WI38 (cell line): Measurements from ENCODE around the gene ANKRD24.

Experiments
- H3K4me3 ChIP-seq: 2 replicates; pipeline ENCODE4 v1.5.1; 2011; ENCODE audit warnings: low read depth, mild to moderate bottlenecking, control low read depth, low read length
- CTCF ChIP-seq: IDR thresholded peaks from 2 replicates; pipeline ENCODE4 v1.5.1; 2012; ENCODE audit warnings: low read depth, mild to moderate bottlenecking, control low read depth, low read length

The ANKRD24 gene

GRCh38 chr19:4206818-4207484 is 24.5 kb downstream of the ANKRD24 start:
- TF ChIP-seq CTCF = no peak
- no peak overlapping the region for H3K4me3 ChIP-seq

GRCh38 chr19:4208385-4209094 is 26.1 kb downstream of the ANKRD24 start:
- H3K4me3 ChIP-seq = no peak overlapping the region
- peak; percentile 48 for TF ChIP-seq CTCF

GRCh38 chr19:4210166-4210731 is 27.8 kb downstream of the ANKRD24 start:
- no peak for TF ChIP-seq CTCF
- H3K4me3 ChIP-seq = no peak overlapping the region

GRCh38 chr19:4213116-4213515 is 30.6 kb downstream of the ANKRD24 start:
- TF ChIP-seq CTCF = no peak
- H3K4me3 ChIP-seq = no peak overlapping the region

GRCh38 chr19:4215807-4216206 is 33.3 kb downstream of the ANKRD24 start:
- no peak overlapping the region for H3K4me3 ChIP-seq
- no peak for TF ChIP-seq CTCF

- no peak for TF ChIP-seq CTCF
- no peak overlapping the region for H3K4me3 ChIP-seq
These were observed 34.4 kb downstream of the ANKRD24 start for GRCh38 chr19:4216846-4217245.
